Erythroblast (primary cell): ENCODE results near the gene TTC28.

ENCODE experiments used
- GATA1 ChIP-seq: IDR thresholded peaks from 2 replicates; pipeline ENCODE4 v1.6.1; 2011; ENCODE audit warnings: low read depth, mild to moderate bottlenecking, control low read depth, low read length, moderate library complexity
- POLR2A ChIP-seq: IDR thresholded peaks from 2 replicates; pipeline ENCODE4 v1.6.1; 2011; ENCODE audit warnings: mild to moderate bottlenecking, low read length

- TF ChIP-seq POLR2A (no peak), GATA1 (no peak)
Measured at GRCh38 chr22:28252539-28252938, 427.1 kb downstream of the TTC28 start.
